GM21367 (cell line): ENCODE results near the gene NPEPL1.

Experiments
- ATAC-seq: cut with Tn5 transposase; IDR thresholded peaks from one replicate; pipeline ENCODE4 v1.9.1; 2021; ENCODE audit not compliant: unreplicated experiment

The NPEPL1 gene

GRCh38 chr20:58657986-58658385, 34.6 kb upstream of the NPEPL1 start:
- ATAC-seq, result no peak

DNA sequence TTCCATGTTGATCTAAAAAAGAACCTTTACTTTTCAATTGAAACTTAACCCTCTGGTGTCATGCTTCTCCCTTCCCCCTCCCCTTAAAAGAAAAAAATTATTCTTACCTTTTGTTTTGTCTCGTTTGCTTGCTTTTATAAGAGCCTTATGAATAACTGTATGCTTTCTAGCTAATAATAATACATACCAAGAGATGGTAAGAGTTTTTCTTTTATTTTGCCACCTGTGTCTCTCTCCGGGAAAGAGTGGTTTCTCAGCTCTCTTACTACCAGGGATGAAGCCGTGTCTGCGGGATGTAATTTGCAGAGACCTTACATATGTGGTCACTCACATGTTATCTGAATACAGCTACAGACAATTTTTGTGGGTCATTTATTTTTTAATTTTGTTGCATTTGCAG, 33.8 kb upstream of the NPEPL1 start:
- ATAC-seq, result no peak

- no peak for ATAC-seq
These were observed 32.8 kb upstream of the NPEPL1 start for GRCh38 chr20:58659841-58660240.

DNA sequence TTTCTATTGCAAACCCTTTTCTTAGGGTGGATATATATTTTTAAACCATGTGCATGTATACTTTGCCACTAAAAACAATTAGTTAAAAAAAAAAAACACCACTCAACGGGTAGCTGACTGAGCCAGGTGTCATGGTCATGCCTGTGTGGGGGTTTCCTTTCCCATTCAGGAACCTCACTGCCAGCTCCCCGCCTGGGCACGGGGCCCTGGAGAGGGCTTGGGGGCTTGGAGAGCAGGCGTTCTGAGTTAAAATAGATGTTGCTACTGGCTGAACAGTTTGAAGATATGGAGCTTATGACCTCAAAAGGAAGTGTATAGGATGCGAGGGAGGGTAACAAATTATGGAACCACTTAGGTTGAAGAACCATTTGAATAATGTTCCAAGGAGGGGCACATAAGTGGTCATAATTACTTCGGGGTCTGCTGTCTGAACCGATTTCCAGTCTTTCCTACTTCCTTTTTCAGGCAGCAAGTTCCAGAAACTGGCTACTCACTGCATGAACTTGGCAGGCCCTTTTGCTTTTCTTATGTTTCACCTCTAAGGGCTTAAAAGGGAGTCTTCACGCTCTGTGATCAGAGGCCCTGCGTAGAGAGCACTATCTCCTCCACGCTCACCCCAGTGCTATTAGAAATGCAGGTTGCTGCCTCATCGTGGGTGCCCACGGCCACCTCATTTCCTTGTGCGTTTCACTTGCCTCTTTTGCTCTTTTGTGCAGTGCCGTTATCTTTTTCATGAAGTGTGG, 31.6 kb upstream of the NPEPL1 start:
- no peak for ATAC-seq

- ATAC-seq, result no peak
These were observed 30.8 kb upstream of the NPEPL1 start for GRCh38 chr20:58661598-58662473.

DNA sequence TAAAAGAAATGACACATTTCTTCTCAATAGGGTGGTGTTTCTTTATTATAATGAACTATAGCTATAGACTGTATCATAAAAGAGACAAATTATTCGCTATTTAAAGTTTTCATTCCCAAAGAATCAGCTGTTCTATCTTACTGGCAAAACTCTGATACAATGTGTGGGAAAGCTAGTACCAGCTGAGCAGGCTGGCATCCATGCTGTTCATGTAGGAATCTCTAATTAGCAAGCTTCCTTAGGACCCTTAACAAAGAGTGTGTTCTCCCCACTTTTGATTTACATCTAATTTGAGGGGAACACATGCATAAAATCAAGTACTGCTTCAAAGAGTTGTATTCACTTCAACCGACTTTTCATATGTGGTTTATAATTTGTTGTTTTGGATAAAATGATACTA, 28.3 kb upstream of the NPEPL1 start:
- ATAC-seq, result no peak

DNA sequence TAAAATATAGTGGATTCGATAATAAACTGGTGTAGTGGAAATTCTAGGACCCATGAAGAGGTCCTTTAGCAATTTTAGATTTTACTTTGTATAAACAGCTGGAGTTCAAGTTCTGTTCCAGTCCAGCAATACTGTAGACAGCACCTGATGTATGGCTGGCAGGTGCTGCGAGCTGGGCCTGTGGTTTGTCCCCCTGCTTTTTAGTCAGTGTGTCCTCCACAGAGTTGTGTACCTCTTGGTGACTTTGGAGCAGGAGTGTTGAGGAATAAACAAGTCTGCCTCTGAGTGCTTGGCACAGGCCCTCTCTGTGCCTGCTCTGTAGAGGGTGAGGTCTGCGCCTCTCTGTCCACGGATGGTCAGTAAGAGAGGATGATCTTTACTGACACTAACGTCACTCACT, 27.7 kb upstream of the NPEPL1 start:
- ATAC-seq, result no peak

GRCh38 chr20:58665606-58666005, 27.0 kb upstream of the NPEPL1 start:
- ATAC-seq, result no peak

DNA sequence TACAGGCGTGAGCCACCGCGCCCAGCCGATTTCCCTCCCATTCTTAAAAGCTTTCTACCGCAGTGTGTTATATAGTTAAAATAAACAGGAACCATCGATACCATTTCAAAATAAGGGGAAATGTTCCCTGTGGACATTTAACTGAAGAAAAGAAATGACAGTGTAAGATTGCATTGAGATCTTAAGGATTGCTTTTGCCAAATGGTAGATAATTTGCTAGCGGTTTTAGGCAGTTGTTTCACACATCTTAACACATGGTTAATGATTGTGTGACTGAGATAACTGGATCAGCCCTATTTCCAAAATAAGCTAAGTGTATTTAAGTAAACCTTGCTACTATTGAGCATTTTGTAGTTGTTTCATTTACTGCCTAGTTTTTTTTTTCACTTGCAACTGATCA, 25.9 kb upstream of the NPEPL1 start:
- no peak for ATAC-seq

- ATAC-seq, result no peak
These were observed 24.6 kb upstream of the NPEPL1 start for GRCh38 chr20:58667975-58668374.

DNA sequence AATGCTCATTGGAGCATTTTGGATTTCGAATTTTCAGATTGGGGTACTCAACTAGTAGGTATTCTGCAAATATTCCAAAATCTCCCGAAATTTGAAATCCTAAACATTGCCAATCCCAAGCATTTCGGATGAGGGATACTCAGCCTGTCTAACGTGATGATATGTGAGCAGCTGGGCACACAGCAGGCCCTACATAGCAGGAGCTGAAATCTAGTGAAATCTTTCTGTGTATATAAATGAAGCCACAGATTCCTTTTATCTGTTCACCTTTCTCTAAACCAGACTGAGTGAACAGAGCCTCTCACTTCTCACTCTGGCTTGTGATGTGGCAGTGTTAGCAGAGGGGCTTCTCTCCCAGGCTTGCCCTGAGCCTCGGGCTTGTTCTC, 23.7 kb upstream of the NPEPL1 start:
- ATAC-seq, result no peak

DNA sequence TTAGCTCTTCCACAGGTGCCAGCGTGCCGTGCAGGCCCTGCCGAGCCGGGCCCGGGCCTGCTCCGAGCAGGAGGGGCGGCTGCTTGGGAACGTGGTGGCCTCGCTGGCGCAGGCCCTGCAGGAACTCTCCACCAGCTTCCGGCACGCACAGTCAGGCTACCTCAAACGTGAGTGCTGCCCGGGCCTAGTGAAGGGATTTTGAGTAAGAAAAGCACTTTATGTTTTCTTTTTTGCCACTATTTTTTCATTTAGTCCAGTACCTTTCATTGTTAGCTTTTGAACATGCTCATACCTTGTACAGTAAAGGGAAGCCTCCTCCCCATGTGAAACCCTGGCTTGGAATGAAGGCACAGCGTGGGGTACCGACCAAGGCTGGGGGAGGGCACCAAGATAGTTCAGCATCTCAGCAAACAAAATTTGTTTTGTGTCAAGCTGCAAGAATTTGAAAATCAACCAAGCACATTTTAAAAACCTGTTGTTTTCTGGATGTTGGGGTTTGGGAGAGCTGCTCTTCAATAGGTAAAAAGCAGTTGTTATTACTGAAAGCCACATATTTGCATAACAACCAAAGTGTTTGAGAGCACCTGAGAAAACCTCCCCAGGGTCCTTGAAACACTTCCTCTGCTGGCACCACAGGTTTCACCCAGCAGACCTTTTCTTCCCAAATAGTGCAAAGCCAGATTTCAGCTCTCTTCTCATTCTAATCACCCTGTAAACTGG, 23.2 kb upstream of the NPEPL1 start:
- ATAC-seq, result no peak

- ATAC-seq, result no peak
These were observed 22.5 kb upstream of the NPEPL1 start for GRCh38 chr20:58670102-58670501.

DNA sequence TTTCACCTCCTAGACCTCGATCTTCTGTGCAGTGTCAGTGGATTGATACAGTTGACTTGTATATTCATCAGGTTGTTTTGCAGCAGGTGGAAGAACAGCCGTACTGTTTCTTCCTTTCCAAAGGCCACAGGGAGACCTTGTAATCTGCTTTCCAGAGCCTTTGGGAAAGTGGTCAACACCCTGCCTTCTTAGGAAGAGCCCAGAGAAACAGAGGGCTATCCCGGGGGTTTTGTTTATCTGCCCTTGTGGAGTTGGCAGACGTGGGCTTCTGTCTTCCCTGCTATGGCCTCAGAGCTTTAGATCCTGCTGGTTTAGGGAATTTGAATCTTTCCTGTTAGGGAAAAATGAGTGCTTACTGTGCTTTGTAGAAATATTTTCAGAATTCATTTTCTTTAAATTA, 21.9 kb upstream of the NPEPL1 start:
- no peak for ATAC-seq

GRCh38 chr20:58673119-58673518, 19.5 kb upstream of the NPEPL1 start:
- ATAC-seq, result no peak

DNA sequence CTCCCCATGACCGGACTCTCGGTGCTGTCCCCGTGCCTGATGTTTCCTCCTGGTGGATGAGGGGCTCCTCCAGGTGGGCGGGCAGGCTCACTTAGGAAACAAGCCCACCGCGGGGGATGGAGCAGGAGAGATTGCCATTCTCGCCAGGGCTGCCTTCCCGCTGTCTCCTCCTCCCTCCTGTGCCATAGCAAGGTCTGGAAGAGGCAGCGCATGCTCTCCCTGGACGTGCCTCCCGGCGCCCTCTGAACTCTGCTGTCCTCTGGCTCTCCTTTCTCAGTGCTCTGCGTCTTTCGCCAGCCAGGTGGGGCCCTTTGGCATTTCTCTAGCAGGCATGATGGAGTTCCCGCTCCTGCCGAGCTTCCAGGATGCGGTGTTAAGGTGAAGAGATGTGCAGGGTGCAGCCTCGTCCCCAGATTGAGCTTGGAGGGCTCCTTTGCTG, 17.4 kb upstream of the NPEPL1 start:
- ATAC-seq, result no peak

DNA sequence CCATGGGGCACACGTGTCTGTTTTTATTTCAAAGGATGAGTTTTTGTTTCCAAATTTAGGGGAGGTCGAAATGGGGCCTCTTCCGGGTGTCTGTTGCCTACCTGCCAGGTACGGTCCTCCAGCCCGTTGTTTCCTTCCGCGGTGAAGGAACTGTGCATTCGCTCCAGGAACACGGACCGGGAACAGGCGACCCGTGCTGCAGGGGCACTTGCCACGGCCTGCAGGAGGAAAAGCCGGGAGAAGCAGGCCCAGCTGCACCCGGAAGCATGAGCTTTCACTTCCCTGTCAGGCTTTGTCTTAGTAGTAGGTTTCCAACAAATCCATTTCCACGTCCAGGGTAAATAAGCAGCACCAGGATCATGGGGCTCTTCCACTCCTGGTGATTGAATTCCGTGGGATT, 17.0 kb upstream of the NPEPL1 start:
- no peak for ATAC-seq

DNA sequence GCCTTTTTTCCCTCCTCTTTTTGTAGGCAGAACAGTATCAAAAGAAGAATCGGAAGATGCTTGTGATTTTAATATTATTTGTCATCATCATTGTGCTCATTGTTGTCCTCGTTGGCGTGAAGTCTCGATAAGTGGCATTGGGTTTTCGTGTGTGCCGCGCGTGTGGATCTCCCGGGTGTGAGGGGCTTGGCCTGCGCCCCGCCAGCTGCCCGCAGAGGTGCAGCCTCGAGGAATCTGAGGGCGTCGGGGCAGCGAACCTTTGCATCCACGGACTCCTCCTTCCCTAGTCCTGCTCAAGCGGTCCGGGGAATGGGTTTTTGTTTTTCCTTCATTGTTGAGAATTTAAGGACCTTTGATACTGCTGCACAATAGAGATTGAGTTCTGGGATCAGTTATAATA, 16.4 kb upstream of the NPEPL1 start:
- ATAC-seq, result no peak

GRCh38 chr20:58677079-58677604, 15.5 kb upstream of the NPEPL1 start:
- ATAC-seq, result no peak

DNA sequence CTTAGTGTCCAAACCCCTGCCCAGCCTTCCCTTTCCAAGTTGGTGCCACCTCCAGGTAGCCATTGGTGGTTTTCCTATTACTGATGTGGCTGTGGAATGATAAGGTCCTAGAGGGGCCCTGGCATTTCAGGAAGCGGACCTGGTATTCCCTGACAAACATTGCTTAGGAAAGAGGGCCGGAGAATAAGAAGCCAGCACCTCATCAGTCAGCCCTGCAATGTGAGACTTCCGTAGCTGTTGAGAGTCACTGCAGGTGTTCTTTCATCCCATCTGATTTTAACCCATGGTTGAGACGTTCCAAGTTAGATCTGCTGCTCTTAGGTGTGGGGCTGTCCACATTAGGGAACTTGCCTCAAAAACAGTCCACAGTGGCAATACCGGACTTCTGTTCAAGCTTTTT, 14.8 kb upstream of the NPEPL1 start:
- no peak for ATAC-seq

DNA sequence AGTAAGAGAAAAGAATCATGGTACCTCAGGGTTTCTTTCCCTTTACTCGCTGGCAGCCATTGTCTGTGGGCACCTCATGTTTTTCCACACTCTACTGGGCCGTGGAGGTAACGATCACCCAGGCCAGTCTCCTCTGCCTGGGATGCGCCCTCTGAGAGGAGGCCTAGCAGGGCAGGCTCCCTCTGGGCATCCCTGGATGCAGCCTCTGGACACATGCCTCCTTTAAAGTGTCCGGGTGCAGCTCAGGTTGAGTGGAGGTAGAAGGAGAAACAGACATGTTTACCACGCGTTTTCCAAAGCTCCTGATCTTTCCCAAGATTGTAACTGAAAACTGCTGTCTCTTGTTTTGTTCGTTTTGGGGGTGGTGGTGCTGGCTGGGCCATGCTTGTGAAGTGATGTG, 13.8 kb upstream of the NPEPL1 start:
- no peak for ATAC-seq
